GM12865 (cell line): ENCODE results near the gene QRFP.

Experiments
- DNase-seq: peaks from one replicate; pipeline ENCODE4 v3.0.0; 2010; ENCODE audit warnings: low read depth
- H3K4me3 ChIP-seq: 2 replicates; pipeline ENCODE4 v1.5.1; 2011; ENCODE audit warnings: mild to moderate bottlenecking, low read depth, low read length, control low read depth
- CTCF ChIP-seq: IDR thresholded peaks from 2 replicates; pipeline ENCODE4 v1.5.1; 2011; ENCODE audit warnings: low read length, control low read depth, low read depth, inconsistent platforms; ENCODE audit not compliant: insufficient read depth; ENCODE audit errors: missing control alignments

Gene QRFP

GRCh38 chr9:130895038-130895437, 1.6 kb downstream of the QRFP start:
- no peak overlapping the region for H3K4me3 ChIP-seq
- DNase-seq: no peak
- no peak for TF ChIP-seq CTCF

DNA sequence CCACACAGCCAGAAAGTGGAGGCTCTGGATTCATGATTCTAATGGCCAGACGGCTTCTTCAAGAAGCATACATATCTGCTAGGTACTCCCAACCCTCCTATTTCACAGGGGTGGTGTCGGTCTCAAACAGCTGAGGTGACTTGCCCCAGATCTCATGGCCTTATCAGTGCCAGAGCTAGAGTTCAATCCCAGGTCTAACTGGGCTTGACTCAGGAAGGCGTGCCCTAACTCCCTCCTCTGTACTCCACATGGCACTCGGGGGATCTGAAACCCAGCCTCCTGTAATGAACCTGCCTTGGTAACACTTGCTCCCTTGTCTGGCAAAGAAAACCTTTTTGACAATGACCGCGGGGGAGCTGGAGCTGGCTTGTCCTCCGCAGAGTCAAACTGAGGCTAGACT, 2.1 kb downstream of the QRFP start:
- DNase-seq: no peak
- no peak for TF ChIP-seq CTCF
- no peak overlapping the region for H3K4me3 ChIP-seq

- TF ChIP-seq CTCF: no peak
- no peak overlapping the region for H3K4me3 ChIP-seq
- DNase-seq: no peak
Measured at GRCh38 chr9:130893341-130894101, 3.1 kb downstream of the QRFP start.

GRCh38 chr9:130892477-130893304, 3.9 kb downstream of the QRFP start:
- TF ChIP-seq CTCF: no peak
- DNase-seq: no peak
- H3K4me3 ChIP-seq: no peak overlapping the region

- TF ChIP-seq CTCF: no peak
- DNase-seq: no peak
- no peak overlapping the region for H3K4me3 ChIP-seq
Measured at GRCh38 chr9:130891688-130892476, 4.7 kb downstream of the QRFP start.

- no peak overlapping the region for H3K4me3 ChIP-seq
- no peak for DNase-seq
- TF ChIP-seq CTCF: no peak
Measured at GRCh38 chr9:130890870-130891687, 5.5 kb downstream of the QRFP start.
